Measurements from ENCODE around the gene KRTAP2-3.
A peak's percentile ranks its signal among the peaks of the same experiment; 100 is the strongest.
"Not testable (repeated sequence)": the region's sequence is repeated elsewhere in the genome, so short reads cannot be mapped to it uniquely, and the experiment has no call there.

The KRTAP2-3 gene

DNA sequence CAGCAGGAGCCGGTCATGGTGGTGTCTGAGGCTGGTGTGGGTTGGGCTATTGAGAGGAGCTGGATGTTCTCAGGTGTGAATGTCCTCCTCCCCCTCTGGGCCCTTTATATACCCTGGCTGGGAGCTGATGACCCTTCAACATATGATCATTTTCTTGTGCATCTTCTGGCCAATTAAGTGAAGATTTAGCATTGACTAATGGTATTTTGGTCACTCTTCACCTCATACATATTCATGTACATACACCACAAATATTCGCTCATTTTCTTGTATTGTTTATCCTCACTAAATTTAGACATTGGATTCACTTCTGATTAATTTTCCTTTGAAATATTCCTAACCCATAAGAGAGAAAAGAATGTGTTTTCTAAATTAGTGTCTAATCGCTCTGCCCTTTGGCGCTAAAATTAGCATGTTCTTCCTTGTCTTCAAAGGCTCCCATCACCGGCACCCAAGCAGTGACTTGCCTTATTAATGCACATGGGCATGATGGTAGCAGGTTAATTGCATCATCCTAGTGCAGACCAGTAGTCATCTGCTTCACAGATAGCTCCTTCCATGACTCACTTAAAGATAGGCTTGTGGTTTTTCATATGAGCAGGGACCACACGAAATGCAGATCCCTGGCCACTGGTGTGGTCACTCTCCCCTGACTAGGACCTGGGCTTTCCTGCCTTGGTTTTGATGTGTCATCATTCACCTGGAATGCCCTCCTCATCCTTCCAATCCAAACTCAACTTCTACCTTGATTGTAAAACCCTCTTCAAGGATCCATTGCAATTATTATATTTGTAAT lies 6.1 kb upstream of the KRTAP2-3 start, which contains the start of gene KRTAP2-4:
Gene KRTAP2-4 (minus strand): TSS at position 51 of the 796 bp plus-strand sequence. CDS start 34 bp downstream, at position 17.
- DNase-seq = no peak

DNA sequence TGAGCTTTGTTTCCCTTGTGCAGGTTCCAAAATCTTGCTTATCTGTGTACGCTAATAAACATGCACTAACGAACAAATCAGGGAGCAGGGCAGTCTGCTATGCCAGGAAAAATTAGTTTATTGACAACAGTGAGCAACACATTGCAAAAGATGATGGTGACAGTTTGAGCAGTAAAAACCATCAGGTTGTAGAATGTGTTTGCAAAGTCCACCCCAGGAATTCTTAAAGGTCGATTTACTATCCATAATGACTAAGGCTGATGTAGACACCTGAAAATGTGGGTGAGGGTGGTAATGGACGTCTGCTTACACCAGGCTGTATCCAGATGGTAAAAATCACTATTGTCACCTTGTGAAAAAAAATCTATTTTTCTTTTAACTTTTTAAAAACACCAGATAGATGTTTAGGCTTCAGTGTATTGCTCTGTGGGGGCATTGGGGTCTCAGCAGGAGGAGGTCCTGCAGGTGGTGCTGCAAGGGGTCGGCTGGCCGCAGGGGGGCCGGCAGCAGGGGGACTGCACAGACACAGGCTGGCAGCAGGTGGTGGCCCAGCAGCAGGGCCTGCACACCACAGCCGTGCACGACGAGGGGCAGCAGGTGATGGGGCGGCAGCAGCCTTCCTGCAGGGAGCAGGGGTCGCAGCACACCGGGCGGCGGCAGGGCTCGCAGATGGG lies 5.2 kb upstream of the KRTAP2-3 start:
- DNase-seq = not testable (repeated sequence)

DNA sequence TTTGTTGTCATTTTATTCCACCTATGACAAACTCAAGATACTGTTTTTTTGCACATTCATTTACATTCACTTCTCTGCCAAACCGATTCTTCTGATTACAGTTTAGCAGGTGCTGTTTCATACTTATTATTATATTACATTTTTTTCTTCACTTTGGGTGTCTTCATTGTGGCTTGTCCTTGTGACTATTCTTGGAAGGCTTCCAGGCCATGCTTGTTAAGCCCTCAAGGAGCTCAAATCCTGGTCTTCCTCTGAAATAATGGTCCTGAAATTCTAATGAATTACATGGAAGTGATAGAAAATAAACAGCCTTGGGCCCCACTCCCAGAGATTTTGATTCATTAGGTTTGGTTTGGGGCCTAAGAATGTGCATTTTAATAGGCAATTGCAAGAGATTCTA lies 4.4 kb upstream of the KRTAP2-3 start:
- no peak for DNase-seq

DNA sequence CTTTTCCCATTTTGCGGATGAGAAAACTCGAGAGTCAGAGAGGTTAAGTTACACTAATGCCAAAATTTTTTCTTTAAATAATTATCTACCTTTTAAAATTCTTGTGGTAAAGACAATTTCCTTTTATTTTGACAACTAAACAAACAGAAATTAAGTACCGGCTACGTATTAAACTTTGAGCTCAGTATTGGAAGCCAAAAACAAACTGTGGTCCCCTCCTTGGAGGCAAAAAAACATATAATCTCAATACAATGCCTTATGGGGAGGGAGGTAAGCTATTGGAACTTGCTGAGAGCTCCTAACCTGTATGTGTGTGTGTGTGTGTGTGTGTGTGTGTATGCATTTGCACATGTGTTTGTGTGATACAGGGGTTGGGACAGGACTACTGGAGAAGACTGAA lies 3.5 kb upstream of the KRTAP2-3 start:
- no peak for DNase-seq

DNA sequence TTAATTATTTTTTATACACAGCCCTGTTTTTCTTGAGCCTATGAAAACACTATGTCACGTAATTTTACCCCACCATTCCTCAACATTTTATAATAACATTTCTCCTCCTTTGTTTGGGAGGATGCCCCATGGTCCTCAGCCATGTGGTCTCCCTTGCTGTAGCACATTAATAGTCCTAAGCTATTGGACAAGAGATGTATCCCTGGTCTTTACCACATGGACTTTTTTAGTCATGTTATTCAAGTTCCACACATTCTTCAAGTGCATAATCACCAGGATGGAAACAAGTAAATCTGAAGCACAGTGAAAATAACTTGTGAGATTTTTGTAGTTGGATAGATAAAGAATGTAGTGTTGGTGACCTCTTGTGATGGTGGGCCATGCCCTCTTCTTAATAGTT lies 2.0 kb upstream of the KRTAP2-3 start:
- DNase-seq = no peak

DNA sequence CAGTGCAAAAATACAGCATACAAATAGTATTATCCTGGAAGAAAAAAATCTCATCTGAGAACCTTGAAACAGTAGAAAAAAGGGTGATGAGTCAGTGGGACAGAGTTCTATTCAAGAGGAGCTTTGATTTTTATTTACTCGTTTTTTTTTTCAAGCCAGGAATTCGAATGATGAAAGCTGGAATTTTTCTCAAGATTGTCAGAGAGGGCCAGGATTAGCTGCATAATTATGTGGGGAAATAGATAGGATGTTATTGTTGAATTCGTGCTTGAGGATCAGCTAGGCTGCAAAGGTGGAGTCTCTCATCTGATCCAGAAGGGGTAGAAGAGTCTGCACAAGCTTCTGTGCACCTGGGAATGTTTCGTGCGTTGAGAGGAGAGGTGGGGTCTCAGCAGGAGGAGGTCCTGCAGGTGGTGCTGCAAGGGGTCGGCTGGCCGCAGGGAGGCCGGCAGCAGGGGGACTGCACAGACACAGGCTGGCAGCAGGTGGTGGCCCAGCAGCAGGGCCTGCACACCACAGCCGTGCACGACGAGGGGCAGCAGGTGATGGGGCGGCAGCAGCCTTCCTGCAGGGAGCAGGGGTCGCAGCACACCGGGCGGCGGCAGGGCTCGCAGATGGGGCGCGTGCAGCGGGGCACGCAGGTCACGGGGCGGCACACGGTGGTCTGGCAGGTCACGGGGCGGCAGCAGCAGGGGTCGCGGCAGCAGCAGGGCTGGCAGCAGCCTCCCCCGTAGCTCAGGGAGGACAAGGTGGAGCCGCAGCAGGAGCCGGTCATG lies 450 bp downstream of the KRTAP2-3 start:
- DNase-seq = not testable (repeated sequence)

DNA sequence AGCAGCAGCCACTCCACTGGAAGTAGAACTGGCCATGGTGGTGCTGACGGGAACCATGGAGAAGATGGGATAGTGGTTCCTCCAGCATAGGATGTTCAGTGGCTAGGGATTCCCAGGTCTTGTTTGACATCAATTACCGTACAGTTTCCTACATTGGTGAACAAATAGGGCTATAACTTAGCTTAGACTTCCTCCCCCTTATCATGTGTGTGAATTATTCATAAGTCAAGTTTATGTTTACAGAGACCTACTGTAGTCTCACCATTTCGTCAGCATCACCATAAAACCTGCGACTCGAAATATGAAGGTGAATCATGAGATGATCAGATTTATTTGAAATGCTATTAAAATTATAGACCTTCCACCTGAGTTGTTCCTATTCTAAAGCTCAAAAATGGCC lies 1.2 kb downstream of the KRTAP2-3 start:
- no peak for DNase-seq

DNA sequence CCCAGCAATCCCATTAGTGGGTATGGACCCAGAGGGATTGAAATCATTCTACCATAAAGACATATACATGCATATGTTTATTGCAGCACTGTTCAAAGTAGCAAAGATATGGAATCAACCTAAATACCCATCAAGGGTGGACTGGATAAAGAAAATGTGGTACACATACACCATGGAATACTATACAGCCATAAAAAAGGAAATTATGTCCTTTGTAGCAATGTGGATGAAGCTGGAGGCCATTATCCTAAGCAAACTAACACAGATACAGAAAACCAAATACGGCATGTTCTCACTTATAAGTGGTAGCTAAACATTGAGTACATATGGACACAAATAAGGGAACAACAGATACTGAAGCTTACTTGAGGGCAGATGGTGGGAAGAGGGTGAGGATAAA lies 2.4 kb downstream of the KRTAP2-3 start:
- no peak for DNase-seq

DNA sequence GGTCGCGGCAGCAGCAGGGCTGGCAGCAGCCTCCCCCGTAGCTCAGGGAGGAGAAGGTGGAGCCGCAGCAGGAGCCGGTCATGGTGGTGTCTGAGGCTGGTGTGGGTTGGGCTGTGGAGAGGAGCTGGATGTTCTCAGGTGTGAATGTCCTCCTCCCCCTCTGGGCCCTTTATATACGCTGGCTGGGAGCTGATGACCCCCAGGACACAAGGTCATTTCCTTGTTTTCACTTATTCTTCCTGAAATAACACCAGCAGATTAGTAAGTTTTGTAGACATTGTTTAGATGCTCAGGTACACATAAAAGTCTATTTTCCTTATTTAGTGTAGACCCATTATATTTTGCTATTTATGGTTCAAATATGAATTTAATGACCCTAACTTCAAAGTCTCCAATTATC lies 4.8 kb downstream of the KRTAP2-3 start, which contains the start of gene KRTAP2-2:
Gene KRTAP2-2 (minus strand): TSS at position 101 of the 400 bp plus-strand sequence. CDS start 19 bp downstream, at position 82.
- not testable (repeated sequence) for DNase-seq

DNA sequence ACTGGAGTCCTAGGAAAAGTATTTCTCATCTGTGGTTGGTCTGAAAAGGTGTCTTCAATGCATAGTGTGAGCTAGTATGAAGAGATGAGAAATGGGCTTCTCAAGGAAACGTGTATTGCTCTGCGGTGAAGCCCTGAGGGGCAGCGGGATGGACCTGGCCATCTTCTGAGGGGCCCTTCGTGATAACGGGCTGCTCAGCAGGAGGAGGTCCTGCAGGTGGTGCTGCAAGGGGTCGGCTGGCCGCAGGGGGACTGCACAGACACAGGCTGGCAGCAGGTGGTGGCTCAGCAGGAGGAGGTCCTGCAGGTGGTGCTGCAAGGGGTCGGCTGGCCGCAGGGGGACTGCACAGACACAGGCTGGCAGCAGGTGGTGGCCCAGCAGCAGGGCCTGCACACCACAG lies 5.4 kb downstream of the KRTAP2-3 start:
- not testable (repeated sequence) for DNase-seq

DNA sequence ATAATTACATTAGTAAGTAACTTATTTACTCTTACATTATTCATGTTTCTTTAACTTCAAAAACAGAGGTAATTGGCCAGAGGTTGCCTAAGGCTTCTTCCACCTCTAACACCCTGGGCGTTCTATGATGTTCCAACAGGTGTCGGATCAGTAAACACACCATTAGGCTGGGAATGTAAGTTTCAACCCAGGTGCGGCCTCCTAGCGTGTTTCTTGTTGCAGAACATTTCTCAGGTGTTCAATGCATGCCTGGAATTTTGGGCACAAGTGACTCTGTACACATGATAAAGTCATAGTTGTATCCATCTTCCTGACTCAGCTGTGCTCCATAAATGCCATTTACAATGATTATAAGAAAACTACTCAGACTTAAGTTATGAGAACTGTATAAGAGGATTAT lies 5.9 kb downstream of the KRTAP2-3 start:
- DNase-seq = no peak

DNA sequence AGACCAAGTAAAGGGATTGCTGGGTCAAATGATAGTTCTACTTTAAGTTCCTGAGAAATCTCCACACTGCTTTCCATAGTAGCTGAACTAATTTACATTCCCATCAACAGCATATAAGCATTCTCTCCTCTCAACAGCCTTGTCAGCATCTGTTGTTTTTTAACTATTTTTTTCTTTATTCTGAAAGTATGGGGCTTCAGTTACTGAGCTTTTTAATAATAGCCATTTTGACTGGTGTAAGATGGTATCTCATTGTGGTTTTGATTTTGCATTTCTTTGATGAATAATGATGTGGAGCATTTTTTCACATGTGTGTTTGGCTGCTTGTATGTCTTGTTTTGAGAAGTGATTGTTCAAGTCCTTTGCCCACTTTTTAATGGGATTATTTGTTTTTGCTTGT lies 7.3 kb downstream of the KRTAP2-3 start:
- no peak for DNase-seq

DNA sequence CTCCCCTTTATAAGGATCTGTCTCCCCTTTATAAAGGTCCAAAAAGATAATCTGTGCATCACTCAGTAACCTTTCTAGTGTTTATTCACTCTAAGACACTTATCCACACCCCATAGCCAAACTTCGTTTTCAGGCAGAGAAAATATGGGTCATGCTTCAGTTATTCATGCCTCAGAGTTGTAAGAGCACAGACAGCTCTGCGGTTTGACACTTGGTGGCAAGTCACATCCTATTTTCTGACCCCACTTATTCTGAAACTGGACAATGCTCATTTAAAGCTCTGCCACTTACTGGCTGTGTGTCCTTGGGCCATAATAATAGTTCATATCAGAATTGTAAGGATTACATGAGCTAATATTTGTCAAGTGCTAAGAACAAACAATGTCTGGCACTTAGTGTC lies 10.8 kb downstream of the KRTAP2-3 start:
- DNase-seq = no peak

DNA sequence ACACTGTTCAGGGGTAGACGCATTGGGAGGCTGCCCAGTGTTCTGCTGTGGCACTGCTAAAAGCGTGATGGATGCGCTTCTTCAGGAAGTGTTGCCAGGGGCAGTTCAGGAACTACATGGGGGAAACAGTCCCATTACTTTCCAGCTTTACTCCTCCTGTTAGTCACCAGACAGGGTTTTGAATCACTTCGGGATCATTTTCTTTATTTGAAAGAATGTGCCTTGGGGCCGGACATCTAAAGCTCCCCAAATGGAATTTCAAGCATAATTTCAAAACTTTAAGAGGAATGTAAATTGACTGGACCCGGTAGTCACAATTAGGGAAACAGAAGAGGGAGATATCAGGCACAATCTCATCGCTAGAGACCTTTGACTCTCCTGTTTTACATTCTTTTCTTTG lies 11.5 kb downstream of the KRTAP2-3 start:
- DNase-seq = no peak

DNA sequence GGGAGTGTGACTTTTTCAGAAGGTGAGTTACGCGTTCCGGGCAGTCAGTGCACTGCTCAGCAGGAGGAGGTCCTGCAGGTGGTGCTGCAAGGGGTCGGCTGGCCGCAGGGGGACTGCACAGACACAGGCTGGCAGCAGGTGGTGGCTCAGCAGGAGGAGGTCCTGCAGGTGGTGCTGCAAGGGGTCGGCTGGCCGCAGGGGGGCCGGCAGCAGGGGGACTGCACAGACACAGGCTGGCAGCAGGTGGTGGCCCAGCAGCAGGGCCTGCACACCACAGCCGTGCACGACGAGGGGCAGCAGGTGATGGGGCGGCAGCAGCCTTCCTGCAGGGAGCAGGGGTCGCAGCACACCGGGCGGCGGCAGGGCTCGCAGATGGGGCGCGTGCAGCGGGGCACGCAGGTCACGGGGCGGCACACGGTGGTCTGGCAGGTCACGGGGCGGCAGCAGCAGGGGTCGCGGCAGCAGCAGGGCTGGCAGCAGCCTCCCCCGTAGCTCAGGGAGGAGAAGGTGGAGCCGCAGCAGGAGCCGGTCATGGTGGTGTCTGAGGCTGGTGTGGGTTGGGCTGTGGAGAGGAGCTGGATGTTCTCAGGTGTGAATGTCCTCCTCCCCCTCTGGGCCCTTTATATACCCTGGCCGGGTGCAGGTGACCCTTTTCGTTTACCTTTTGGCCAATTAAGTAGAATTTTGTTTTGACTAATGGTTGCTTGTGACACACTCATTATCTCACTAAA lies 13.0 kb downstream of the KRTAP2-3 start, which contains the start of gene KRTAP2-1:
Gene KRTAP2-1 (minus strand): TSS at position 582 of the 731 bp plus-strand sequence. CDS start 49 bp downstream, at position 533.
- DNase-seq = not testable (repeated sequence)

DNA sequence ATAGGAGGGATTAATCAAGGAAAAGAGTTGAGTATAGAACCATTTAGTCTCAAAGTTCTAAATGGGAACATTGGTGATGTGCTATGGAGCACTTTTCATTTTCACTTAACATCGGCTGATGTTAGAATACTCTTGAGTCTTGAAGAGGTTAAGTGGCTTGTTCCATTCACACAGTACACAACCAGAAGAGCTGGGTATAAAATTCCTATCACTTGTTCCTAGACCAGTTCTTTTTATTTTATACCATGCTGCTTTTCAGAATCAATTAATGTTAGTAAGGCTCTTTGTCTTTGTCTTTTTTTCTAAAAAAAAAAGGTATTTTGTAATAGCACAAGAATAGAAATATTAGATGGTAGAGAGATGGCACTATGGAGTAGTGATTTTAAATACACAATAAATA lies 17.0 kb downstream of the KRTAP2-3 start:
- DNase-seq = no peak

DNA sequence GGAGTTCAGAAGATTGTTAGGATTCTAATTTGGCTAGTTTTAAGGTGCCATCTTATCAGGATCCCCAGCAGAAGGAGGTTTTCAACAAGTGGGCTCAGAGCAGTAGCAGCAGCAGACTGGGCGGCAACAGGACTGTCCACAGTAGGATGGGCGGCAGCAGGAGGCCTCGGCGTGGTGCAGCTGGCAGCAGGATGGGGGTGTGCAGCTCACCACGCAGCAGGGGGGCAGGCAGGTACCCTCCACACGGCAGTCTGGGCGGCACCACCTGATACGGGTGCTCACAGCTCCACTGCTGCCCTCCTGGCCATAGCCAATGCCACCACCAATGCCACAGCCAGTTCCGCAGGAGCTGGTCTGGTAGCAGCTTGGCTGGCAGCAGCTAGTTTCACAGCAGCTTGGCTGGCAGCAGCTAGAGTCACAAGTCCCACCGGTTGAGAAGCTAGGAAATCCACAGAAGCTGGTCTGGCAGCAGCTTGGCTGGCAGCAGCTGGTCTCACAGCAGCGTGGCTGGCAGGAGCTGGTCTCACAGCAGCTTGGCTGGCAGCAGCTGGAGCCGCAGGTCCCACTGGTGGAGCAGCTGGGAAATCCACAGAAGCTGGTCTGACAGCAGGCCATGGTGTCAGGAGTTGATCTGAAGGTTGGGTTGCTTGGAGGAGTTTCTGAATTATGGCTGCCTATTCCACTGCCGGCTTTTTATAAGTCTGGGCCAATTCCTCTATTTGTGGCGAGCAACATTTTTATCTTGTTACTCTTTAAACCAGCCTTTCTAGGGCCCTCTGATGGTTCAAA lies 18.9 kb downstream of the KRTAP2-3 start, which contains the start of gene KRTAP1-1:
Gene KRTAP1-1 (minus strand): TSS at position 668 of the 789 bp plus-strand sequence. CDS start 53 bp downstream, at position 615.
- not testable (repeated sequence) for DNase-seq

DNA sequence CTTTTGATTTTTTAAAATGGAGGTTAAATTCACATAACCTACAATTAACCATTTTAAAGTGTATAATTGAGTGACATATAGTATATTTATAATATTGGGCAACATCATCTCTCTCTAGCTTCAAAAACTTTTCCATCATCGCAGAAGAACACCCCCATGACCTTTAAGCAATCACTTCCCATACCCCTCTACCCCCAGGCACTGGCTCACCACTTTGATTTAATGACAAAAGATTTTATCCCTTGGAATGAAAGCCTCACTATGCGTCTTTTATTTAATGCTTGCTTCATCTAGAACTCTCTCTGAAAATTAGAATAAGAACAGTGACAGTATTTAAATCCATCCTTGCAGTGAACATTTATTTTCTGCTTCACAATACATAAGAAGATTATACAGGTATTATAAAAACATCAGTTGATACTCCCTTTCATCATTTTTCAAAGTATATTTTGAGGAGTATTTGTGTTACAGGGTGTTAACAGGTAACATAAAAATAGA lies 22.0 kb downstream of the KRTAP2-3 start:
- no peak for DNase-seq

DNA sequence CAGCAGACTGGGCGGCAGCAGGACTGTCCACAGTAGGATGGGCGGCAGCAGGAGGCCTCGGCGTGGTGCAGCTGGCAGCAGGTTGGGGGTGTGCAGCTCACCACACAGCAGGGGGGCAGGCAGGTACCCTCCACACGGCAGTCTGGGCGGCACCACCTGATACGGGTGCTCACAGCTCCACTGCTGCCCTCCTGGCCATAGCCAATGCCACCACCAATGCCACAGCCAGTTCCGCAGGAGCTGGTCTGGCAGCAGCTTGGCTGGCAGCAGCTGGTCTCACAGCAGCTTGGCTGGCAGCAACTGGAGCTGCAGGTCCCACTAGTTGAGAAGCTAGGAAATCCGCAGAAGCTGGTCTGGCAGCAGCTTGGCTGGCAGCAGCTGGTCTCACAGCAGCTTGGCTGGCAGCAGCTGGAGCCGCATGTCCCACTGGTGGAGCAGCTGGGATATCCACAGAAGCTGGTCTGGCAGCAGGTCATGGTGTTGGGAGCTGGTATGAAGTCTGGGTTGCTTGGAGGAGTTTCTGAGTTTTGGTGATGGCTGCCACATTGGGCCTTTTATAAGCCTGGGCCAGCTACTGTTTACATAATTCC lies 25.5 kb downstream of the KRTAP2-3 start, which contains the start of gene KRTAP1-3:
Gene KRTAP1-3 (minus strand): TSS at position 529 of the 590 bp plus-strand sequence. CDS start 53 bp downstream, at position 476.
- peak; percentile 6 to 20 for DNase-seq

DNA sequence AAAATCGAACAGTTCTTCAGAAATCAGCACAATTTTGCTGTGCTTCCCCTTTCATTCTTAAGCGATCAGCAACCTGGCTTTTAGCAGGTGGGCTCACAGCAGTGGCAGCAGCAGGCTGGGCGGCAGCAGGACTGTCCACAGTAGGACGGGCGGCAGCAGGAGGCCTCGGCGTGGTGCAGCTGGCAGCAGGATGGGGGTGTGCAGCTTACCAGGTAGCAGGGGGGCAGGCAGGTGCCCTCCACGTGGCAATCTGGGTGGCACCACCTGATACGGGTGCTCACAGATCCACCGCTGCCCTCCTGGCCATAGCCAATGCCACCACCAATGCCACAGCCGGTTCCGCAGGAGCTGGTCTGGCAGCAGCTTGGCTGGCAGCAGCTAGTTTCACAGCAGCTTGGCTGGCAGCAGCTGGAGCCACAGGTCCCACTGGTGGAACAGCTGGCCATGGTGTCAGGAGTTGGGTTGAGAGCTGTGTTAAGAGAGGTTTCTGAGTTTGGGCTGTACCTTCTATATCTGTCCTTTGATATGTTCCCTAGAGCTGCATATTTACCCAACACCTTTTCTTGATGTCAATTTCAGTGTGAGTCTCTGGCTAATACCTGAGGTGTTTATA lies 30.2 kb downstream of the KRTAP2-3 start, which contains the start of gene KRTAP1-4:
Gene KRTAP1-4 (minus strand): TSS at position 563 of the 613 bp plus-strand sequence. CDS start 117 bp downstream, at position 446.
- DNase-seq = no peak

All from NCI-H1930 (cell line).